Measurements from ENCODE around the gene CCT2. TPM values are rescaled to one million over a fixed set of nuclear protein-coding genes. Genes with fewer than 3 reads are reported as not detected.

The CCT2 gene
- total RNA-seq (2022; extraction: Qiagen RNA extraction) = 274 to 382 TPM (median 284 TPM) in 5 replicates

GRCh38 chr12:69585189-69586062 lies at the start of gene CCT2:
TSS of gene CCT2 (plus strand) at chr12:69585459. CDS start at chr12:69585522, 63 bp downstream.

GRCh38 chr12:69610729-69611128 lies 25.5 kb downstream of the CCT2 start, which contains the start of gene LRRC10:
TSS of gene LRRC10 (minus strand) at chr12:69610907. CDS start at chr12:69610838, 69 bp downstream.

Other genes with a start within 250 kb of the CCT2 start
- gene LYZ, start 237.1 kb upstream of the CCT2 start, total RNA-seq (2022; extraction: Qiagen RNA extraction) = 0.30 TPM in 1 of 5 replicates, not detected in the others
- gene YEATS4, start 225.7 kb upstream of the CCT2 start, total RNA-seq (2022; extraction: Qiagen RNA extraction) = 28.2 to 47.0 TPM (median 33.1 TPM) in 5 replicates
- gene FRS2, start 115.1 kb upstream of the CCT2 start, total RNA-seq (2022; extraction: Qiagen RNA extraction) = 8.5 to 12.2 TPM (median 10.3 TPM) in 5 replicates
- not detected in 5 replicates for gene LRRC10, start 25.4 kb downstream of the CCT2 start, total RNA-seq (2022; extraction: Qiagen RNA extraction)
- gene BEST3, start 113.8 kb downstream of the CCT2 start, total RNA-seq (2022; extraction: Qiagen RNA extraction) = 1.0 to 1.4 TPM (median 1.1 TPM) in 5 replicates
- gene RAB3IP, start 153.4 kb downstream of the CCT2 start, total RNA-seq (2022; extraction: Qiagen RNA extraction) = 12.1 to 15.8 TPM (median 12.7 TPM) in 5 replicates
- 0.06 to 0.08 TPM (median 0.07 TPM) in 3 of 5 replicates, not detected in the others for gene MYRFL, start 239.8 kb downstream of the CCT2 start, total RNA-seq (2022; extraction: Qiagen RNA extraction)